ENCODE measurements around the gene TRPM2. TPM values are rescaled to one million over a fixed set of nuclear protein-coding genes. Genes with fewer than 3 reads are reported as not detected.

TRPM2 gene
- total and polyA plus RNA-seq, 2 of the 13 experiments (the other 11 are each of a cell fraction or from before 2014, with no cell fraction given): 0.07 to 0.20 TPM

GRCh38 chr21:44338971-44339910, 14.2 kb upstream of the TRPM2 start, which contains the start of gene CFAP410 (continued):
- TF ChIP-seq ZFP90 (CRISPR knock-in tag; IDR thresholded peaks at IDR 0.05; ENCODE audit: borderline replicate concordance) (0 out of 2 replicates have a peak, but pooled peaks have one; percentile 62), SSRP1 (CRISPR knock-in tag; IDR thresholded peaks at IDR 0.05) (no peak), ZNF691 (CRISPR knock-in tag; IDR thresholded peaks at IDR 0.05; ENCODE audit: borderline replicate concordance, low read depth) (peak; percentile 73; the same call in 1 of the 2 replicates), ZNF850 (CRISPR knock-in tag; conservative IDR thresholded peaks at IDR 0.05) (no peak), TIGD3 (CRISPR knock-in tag; IDR thresholded peaks at IDR 0.05; ENCODE audit: borderline replicate concordance) (no peak), ARNT (IDR thresholded peaks at IDR 0.05) (no peak), ONECUT2 (CRISPR knock-in tag; IDR thresholded peaks at IDR 0.05) (no peak), SAP130 (CRISPR knock-in tag; IDR thresholded peaks at IDR 0.05; ENCODE audit: low read depth) (peak; percentile 99), ZMYM4 (CRISPR knock-in tag; IDR thresholded peaks at IDR 0.05) (peak; percentile 88), ZNF800 (CRISPR knock-in tag; IDR thresholded peaks at IDR 0.05) (no peak), TEAD2 (CRISPR knock-in tag; IDR thresholded peaks at IDR 0.05) (no peak), ZNF136 (CRISPR knock-in tag; IDR thresholded peaks at IDR 0.05; ENCODE audit: low read depth) (no peak), ZFYVE20 (CRISPR knock-in tag; IDR thresholded peaks at IDR 0.05; ENCODE audit: borderline replicate concordance, low read depth) (no peak), ZUFSP (CRISPR knock-in tag; IDR thresholded peaks at IDR 0.05; ENCODE audit: borderline replicate concordance) (no peak; the same call in 1 of the 2 replicates), ZNF619 (CRISPR knock-in tag; IDR thresholded peaks at IDR 0.05) (no peak), ZFAT (CRISPR knock-in tag; conservative IDR thresholded peaks at IDR 0.05) (no peak; the same call in 1 of the 2 replicates), ZNF30 (CRISPR knock-in tag; IDR thresholded peaks at IDR 0.05) (no peak), KLF15 (CRISPR knock-in tag; IDR thresholded peaks at IDR 0.05; ENCODE audit: borderline replicate concordance) (peak; percentile 42; the same call in 1 of the 2 replicates), MAFF (IDR thresholded peaks at IDR 0.05; ENCODE audit: low read depth, low read length) (no peak), RCOR2 (CRISPR knock-in tag; IDR thresholded peaks at IDR 0.05) (no peak), ZBTB8A (CRISPR knock-in tag; IDR thresholded peaks at IDR 0.05; ENCODE audit: borderline replicate concordance, low read depth) (no peak), SMC3 (IDR thresholded peaks at IDR 0.05; ENCODE audit: low read length) (no peak), MATR3 (CRISPR knock-in tag; IDR thresholded peaks at IDR 0.05) (no peak)

All from HepG2 (cell line).